Stimulated activated CD8-positive, alpha-beta memory T cell treated with anti-CD3 and anti-CD28 coated beads, Interleukin-7, amount 100 ng/mL, for 24 hours (primary cell): Measurements from ENCODE around the gene RPS19BP1.

Source experiments
- DNase-seq: peaks from one replicate; pipeline ENCODE4 v3.0.0-alpha.2; 2020; ENCODE audit warnings: low read depth

The RPS19BP1 gene

GRCh38 chr22:39532215-39533073 is at the start of gene RPS19BP1:
RPS19BP1 (minus strand) TSS chr22:39532748; CDS start chr22:39532738, 10 bp downstream.
- DNase-seq: peak; percentile 98

GRCh38 chr22:39581303-39581702 is 48.8 kb upstream of the RPS19BP1 start:
- DNase-seq: no peak

- DNase-seq: no peak
These were observed 48.2 kb upstream of the RPS19BP1 start for GRCh38 chr22:39580795-39581194.

- DNase-seq: no peak
These were observed 47.5 kb upstream of the RPS19BP1 start for GRCh38 chr22:39580006-39580441.

DNA sequence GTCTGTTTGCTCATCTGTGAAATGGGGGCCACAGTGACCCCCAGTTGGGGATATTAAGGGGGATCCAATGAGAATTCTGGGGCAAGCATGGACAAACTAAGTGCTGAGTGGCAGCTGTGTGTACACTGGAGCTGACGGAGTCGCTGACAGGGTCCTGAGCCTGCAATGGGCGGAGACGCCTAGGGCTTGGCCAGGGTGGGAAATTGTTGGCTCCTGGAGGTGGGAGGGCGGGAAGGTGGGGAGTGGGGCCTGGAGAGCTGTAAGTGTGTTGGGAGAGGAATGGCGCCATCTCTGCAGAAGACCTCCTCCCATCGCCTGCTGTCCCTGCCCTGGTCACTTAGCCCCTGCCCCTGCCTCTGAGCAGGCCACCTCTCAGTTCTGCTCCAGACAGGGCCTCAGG is 45.4 kb upstream of the RPS19BP1 start:
- DNase-seq: no peak

GRCh38 chr22:39577366-39577765 is 44.8 kb upstream of the RPS19BP1 start:
- no peak for DNase-seq

- no peak for DNase-seq
These were observed 43.5 kb upstream of the RPS19BP1 start for GRCh38 chr22:39576027-39576426.

- DNase-seq: no peak
These were observed 42.9 kb upstream of the RPS19BP1 start for GRCh38 chr22:39575552-39575825.

- no peak for DNase-seq
These were observed 42.4 kb upstream of the RPS19BP1 start for GRCh38 chr22:39574779-39575551.

DNA sequence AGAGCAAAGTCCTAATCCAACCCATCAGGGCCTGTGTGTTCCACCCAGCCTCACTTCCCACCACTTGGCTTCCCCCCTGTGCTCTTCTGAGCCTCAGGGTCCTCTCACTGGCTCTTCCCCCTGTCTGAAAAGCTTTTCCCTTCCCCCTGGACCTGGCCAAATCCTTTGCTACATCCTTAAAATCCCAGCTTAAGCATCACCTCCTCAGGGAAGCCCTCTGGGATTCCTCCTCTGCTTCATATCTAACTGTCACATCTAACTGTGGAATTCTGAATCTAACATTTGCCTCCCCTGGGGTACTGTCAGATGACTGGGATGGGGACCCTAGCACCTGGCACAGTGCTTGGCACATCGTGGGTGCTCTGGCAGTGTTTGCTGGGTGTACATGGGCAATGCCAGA is 39.0 kb upstream of the RPS19BP1 start:
- no peak for DNase-seq

- DNase-seq: no peak
These were observed 38.1 kb upstream of the RPS19BP1 start, which contains the start of gene CACNA1I for GRCh38 chr22:39570665-39571064. CACNA1I (plus strand) TSS chr22:39570753; CDS start chr22:39570753, 0 bp downstream.

GRCh38 chr22:39570226-39570625 is 37.7 kb upstream of the RPS19BP1 start:
- DNase-seq: no peak

- no peak for DNase-seq
These were observed 36.5 kb upstream of the RPS19BP1 start for GRCh38 chr22:39569066-39569465.

DNA sequence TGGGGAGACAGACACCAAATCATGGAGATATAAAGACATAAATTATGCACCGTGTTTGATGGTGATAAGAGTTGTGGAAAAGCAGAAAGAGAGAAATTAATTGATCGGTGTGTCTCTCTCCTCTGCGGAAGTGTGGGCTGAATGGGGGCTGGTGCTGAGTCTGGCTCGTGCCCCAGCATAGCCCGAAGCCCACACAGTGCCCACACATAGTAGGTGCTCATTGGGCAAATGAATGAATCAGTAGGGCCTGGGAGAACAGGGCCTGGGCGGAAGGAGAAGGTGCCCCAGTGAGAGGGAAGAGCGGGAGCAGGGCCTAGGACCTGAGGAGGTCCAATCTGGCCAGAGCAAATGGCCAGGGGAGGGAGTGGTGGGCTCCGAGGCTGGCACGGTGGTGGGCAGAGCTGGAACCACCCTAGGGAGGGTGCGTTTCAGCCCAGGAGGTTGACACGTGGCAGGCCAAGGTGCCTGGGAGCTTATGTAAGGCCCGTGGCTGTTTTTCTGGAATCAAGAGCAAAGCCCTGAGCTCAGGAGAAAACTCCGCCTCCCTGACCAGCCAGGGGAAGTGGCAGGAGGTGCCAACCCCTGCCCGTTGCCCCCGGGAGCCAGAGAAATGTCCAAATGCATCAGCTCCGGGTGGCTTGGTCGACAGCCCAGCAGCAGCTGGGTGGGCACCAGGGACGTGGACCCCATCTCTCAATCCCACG is 35.9 kb upstream of the RPS19BP1 start:
- no peak for DNase-seq

DNA sequence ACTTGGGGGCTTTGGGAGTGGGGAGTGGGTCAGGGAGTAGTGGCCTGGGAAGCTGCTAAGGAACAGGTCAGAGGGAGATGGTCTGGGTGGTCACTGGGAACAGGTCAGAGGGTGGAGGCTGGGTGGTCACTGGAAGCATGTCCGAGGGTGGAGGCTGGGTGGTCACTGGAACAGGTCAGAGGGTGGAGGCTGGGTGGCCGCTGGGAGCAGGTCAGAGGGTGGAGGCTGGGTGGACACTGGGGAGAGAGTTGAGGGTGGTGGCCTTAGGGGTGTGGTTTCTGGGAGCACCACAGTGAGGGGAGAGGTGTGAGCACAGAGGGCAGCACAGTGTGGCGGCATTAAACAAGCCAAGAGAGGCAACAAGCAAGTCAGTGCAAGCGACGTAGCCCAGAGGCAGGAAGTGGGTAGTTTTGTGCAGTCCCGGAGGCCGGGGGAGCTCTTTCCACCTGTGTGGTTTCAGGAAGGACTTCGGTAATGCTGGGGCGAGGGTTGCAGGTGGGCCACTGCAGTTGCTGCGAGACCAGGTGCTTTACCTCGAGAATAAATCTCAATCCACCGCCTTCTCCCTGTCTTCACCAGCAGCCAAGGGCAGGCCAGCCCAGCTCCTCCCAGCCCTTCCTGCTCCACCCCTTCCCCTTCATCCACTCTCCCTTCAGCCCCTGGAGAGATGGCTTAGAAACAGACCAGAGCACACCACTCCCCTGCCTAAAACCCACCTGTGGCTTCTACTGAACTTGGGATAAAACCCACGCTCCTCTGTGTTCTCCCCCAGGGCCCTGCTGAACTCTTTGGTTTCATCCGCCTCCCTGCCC is 34.8 kb upstream of the RPS19BP1 start:
- DNase-seq: no peak

GRCh38 chr22:39565414-39565944 is 32.9 kb upstream of the RPS19BP1 start:
- no peak for DNase-seq

DNA sequence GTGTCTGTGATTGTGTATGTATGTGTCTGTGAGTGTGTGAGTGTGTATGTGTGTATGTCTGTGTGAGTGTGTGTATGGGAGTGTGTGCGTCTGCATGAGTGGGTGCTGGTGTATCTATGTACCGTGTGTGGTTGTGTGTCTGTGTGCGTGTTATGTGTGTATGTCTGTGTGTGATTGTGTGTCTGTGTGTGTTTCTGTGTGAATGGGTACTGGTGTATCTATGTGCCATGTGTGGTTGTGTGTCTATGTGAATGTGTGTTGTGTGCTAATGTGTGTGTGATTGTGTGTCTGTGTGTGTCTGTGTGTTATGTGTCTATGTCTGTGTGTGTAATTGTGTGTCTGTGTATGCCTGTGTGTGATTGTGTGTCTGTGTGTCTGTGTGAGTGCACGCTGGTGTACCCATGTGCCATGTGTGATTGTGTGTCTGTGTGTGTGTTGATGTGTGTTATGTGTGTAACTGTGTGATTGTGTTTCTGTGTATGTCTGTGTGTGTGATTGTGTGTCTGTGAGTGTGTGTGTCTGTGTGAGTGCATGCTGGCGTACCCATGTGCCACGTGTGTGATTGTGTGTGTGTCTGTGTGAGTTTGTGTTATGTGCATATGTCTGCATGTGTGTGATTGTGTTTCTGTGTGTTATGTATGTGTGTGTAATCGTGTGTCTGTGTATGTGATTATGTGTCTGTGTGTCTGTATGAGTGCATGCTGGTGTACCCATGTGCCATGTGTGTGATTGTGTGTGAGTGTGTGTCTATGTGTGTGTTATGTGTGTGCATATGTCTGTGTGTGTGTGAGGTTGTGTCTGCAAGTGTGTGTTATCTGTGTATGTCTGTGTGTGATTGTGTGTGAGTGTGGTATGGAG is 31.3 kb upstream of the RPS19BP1 start:
- DNase-seq: no peak

DNA sequence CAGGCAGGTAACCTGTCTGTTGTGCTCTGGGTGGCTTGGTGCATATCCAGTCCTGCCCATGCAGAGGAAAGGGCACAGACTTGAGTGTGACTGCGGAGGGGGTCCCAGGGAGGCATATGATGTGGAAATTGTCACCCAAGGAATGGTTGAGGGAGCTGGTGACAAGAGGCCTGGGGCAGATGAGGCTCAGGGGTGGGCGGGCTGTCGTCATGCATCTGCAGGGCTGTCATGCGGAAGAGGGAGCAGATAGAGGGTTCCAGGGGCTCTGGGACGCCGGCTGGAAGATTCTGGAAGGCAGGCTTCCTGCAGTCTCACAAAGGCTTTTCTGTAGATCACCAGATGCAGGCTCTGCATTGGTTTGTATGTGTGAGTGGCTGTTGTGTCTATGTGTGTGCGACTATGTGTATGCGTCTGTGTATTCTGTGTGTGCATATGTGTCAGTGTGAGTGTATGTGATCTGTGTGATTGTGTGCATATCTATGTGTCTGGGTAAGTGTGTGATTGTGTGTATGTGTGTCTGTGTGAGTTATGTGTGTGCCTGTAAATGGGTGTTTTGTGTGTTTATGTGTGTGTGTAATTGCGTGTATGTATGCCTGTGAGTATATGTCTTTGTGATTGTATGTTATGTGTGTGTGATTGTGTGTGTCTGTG is 30.4 kb upstream of the RPS19BP1 start:
- DNase-seq: no peak

DNA sequence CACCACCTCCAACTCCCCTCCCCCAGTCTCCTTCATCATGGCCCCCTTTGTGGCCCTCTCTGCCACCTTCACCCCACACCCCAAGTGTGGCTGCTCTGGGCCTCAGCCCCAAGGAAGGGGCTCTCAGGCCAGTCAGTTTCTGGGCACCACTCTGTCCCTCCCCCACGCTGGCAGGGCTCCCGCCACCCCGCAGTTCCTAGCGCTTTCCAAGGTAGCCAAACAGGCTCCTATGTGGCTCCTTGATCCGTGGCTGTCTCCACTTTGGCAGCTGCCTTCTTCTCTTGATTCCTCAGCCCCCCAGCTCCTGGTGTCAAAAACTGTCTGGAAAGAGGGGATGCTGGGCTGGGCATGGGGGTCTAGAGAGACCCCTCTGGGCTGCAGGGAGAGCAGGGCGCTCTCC is 27.6 kb upstream of the RPS19BP1 start:
- DNase-seq: no peak
